Measurements from ENCODE around the gene PADI1. TPM values are rescaled to one million over a fixed set of nuclear protein-coding genes. Genes with fewer than 3 reads are reported as not detected.

The PADI1 gene
- polyA plus RNA-seq, 1 of the 3 experiments (the other 2 are of a cell fraction), result 0.26 TPM

GRCh38 chr1:17189632-17189990 is 15.3 kb upstream of the PADI1 start (continued):
- TF ChIP-seq CHD2 (IDR thresholded peaks at IDR 0.05; ENCODE audit: low read length, partially characterized antibody), result no peak
- TF ChIP-seq IRF3 (IDR thresholded peaks at IDR 0.05; ENCODE audit: low read depth, low read length), result no peak

- DNase-seq, result no peak
- ChIA-PET POLR2A (no interaction called here), CTCF (interaction anchor here (0.7 to 2.2 kb wide), 5 partner anchors 14 to 58 kb away, joined by 3 to 7 read pairs (median 4); partner anchors contain the start of gene PADI1)
- H3K27me3 ChIP-seq (ENCODE audit: insufficient read depth), result no peaks in the 10 kb centered on the region
- no peaks in the 10 kb centered on the region for H3K9me3 ChIP-seq
- no peaks in the 10 kb centered on the region for H3K9me2 ChIP-seq
- 64% methylated on average over 10 of the region's 15 CpGs for WGBS (ENCODE audit: low lambda C conversion rate)
- H3K79me2 ChIP-seq (ENCODE audit: insufficient read depth), result no peaks in the 10 kb centered on the region
- peak overlapping the region; percentile 81 for H2AFZ ChIP-seq (ENCODE audit: low read depth)
- H3F3A ChIP-seq (replicated peaks; ENCODE audit: insufficient read depth), result no peaks in the 10 kb centered on the region
- H3K36me3 ChIP-seq (replicated peaks in 1 of 2; ENCODE audit: control insufficient read depth in 1 of 2, insufficient read depth in 2 of 2, low read length in 1 of 2), result no peaks in the 10 kb centered on the region
- H3K27ac ChIP-seq (ENCODE audit: low read depth in 2 of 2, low read length in 1 of 2), result peak overlapping the region; percentile 77 to 81; a peak in 3 of 4 replicates
- H4K20me1 ChIP-seq (ENCODE audit: insufficient read depth), result no peaks in the 10 kb centered on the region
- no peak overlapping the region for H3K4me3 ChIP-seq (ENCODE audit: low read depth in 2 of 2, low read length in 1 of 2)
- H3K4me2 ChIP-seq, result peak overlapping the region; percentile 55; the same call in 1 of the 2 replicates
- H3K4me1 ChIP-seq (ENCODE audit: control insufficient read depth in 1 of 2, insufficient read depth in 2 of 2, low read depth in 1 of 2, low read length in 1 of 2), result peaks cover 10 to 16% of the 10 kb centered on the region in 2 experiments; a peak in 3 of 4 replicates
- peak overlapping the region; percentile 52 for H3K9ac ChIP-seq
- peak; percentile 28; the same call in 1 of the 2 replicates for TF ChIP-seq FOSL2 (IDR thresholded peaks at IDR 0.05; ENCODE audit: borderline replicate concordance, low read depth)
- TF ChIP-seq IRF3 (IDR thresholded peaks at IDR 0.05; ENCODE audit: low read depth, low read length), result no peak
- no peak for TF ChIP-seq FOXJ3 (CRISPR knock-in tag; IDR thresholded peaks at IDR 0.05)
- TF ChIP-seq NRF1 (IDR thresholded peaks at IDR 0.05; ENCODE audit: low read depth, low read length), result no peak
- TF ChIP-seq ELF1 (IDR thresholded peaks at IDR 0.05), result peak; percentile 61; the same call in 1 of the 2 replicates
- TF ChIP-seq JUND (IDR thresholded peaks at IDR 0.05), result no peak
- no peak for TF ChIP-seq CHD2 (IDR thresholded peaks at IDR 0.05; ENCODE audit: low read length, partially characterized antibody)
- TF ChIP-seq RAD21 (IDR thresholded peaks at IDR 0.05; ENCODE audit: low read length), result no peak
- TF ChIP-seq EZH2phosphoT487 (IDR thresholded peaks at IDR 0.05; ENCODE audit: borderline replicate concordance, low read depth), result no peak
- no peak for TF ChIP-seq ZBTB33 (IDR thresholded peaks at IDR 0.05; ENCODE audit: borderline replicate concordance, low read depth)
- TF ChIP-seq MAX (IDR thresholded peaks at IDR 0.05; ENCODE audit: low read depth), result peak; percentile 66; the same call in 1 of the 2 replicates
- peak in 1 of 2 experiments; percentile 83; a peak in 1 of 4 replicates for TF ChIP-seq EP300 (IDR thresholded peaks at IDR 0.05; ENCODE audit: borderline replicate concordance in 1 of 2, low read depth in 1 of 2, low read length in 1 of 2)
- TF ChIP-seq TAF1 (IDR thresholded peaks at IDR 0.05; ENCODE audit: borderline replicate concordance, low read depth, low read length), result peak; percentile 64; the same call in 1 of the 2 replicates
- TF ChIP-seq PBX3 (IDR thresholded peaks at IDR 0.05), result peak; percentile 30; the same call in 1 of the 2 replicates
- TF ChIP-seq YY1 (IDR thresholded peaks at IDR 0.05; ENCODE audit: low read depth), result no peak
- no peak for TF ChIP-seq SIN3A (IDR thresholded peaks at IDR 0.05; ENCODE audit: borderline replicate concordance, low read depth, low read length)
- no peak for TF ChIP-seq SMC3 (IDR thresholded peaks at IDR 0.05; ENCODE audit: low read depth, low read length)
- TF ChIP-seq NFIC (IDR thresholded peaks at IDR 0.05; ENCODE audit: borderline replicate concordance), result peak; percentile 90
- no peak for TF ChIP-seq USF2 (IDR thresholded peaks at IDR 0.05; ENCODE audit: borderline replicate concordance, low read depth, low read length)
- no peak for TF ChIP-seq MEF2A (IDR thresholded peaks at IDR 0.05; ENCODE audit: borderline replicate concordance, low read depth)
- TF ChIP-seq RFX5 (IDR thresholded peaks at IDR 0.05; ENCODE audit: low read length), result no peak
- peak; percentile 75 for TF ChIP-seq GABPA (IDR thresholded peaks at IDR 0.05; ENCODE audit: low read depth)
- no peak for TF ChIP-seq MXI1 (IDR thresholded peaks at IDR 0.05; ENCODE audit: low read depth, low read length)
These were observed 14.6 kb upstream of the PADI1 start for GRCh38 chr1:17190010-17190995.

All from SK-N-SH (cell line).